HCT116 (cell line): ENCODE results near the gene BTNL2. TPM values are rescaled to one million over a fixed set of nuclear protein-coding genes. Genes with fewer than 3 reads are reported as not detected.

Experiments
- ATAC-seq: fragments of 200-7000 bp; cut with Tn5 transposase; 2 replicates; pipeline ENCODE4 v1.9.1; 2020; ENCODE audit warnings: mild to moderate bottlenecking, moderate library complexity
- BruUV-seq: library from RNA; stranded (reverse); fragments of 400-500 nt; replicated peaks from 2 replicates; lab custom pipeline; 2021; lab: Mats Ljungman, UMichigan
- CTCF ChIA-PET: fragments of 300-600 bp; sonication (Branson Sonifier 250); formaldehyde crosslinking; loops from one replicate; lab custom pipeline; 2021; ENCODE audit warnings: antibody characterized with exemption; lab: Charles Lee
- POLR2A ChIA-PET: fragments of 300-600, 350-600 bp; sonication (Branson Sonifier 250); formaldehyde crosslinking; loops from one replicate; lab custom pipeline; 2021; ENCODE audit warnings: antibody characterized with exemption; lab: Charles Lee
- RAD21 ChIA-PET, 2 experiments: fragments of 300-600 bp; sonication (Branson Sonifier 250); formaldehyde crosslinking; loops; one replicate each; lab custom pipeline; 2023; ENCODE audit warnings: low total read pairs in 2 of 2; ENCODE audit not compliant: uncharacterized antibody in 2 of 2, unreplicated experiment in 2 of 2, low non-redundant PET in 1 of 2; lab: Charles Lee
- DNase-seq: peaks from one replicate; pipeline ENCODE4 v3.0.0-alpha.2; 2010; ENCODE audit warnings: low read depth, low spot score
- H2AFZ ChIP-seq: fragments of 200-600 bp; shearing (Covaris generic), sonication (generic); 2 replicates; pipeline ENCODE4 v1.6.1; 2017; ENCODE audit warnings: low read depth, mixed run types, mixed read lengths, antibody characterized with exemption, low read length; ENCODE audit not compliant: poor library complexity, severe bottlenecking
- H3K27ac ChIP-seq: 2 replicates; pipeline ENCODE4 v1.5.1; 2012; ENCODE audit warnings: low read depth, low read length
- H3K27me3 ChIP-seq: fragments of 200-600 bp; sonication (generic); 2 replicates; pipeline ENCODE4 v1.6.1; 2016; ENCODE audit warnings: mixed run types, low read length, mixed read lengths; ENCODE audit not compliant: insufficient read depth
- H3K36me3 ChIP-seq, 2 experiments: fragments of 200-500 bp in 1 of 2; fragments of 200-600 bp in 1 of 2; sonication (Bioruptor generic) in 1 of 2; sonication (generic) in 1 of 2; 2 replicates each; pipeline versions ENCODE4 v1.5.1 to v1.6.1; 2014 to 2016; ENCODE audit warnings: low read length in 2 of 2, inconsistent platforms in 1 of 2, mixed read lengths in 1 of 2, mixed run types in 1 of 2; ENCODE audit not compliant: insufficient read depth in 2 of 2, control insufficient read depth in 1 of 2
- H3K4me1 ChIP-seq, 2 experiments: fragments of 200-600 bp in 1 of 2; sonication (generic) in 1 of 2; 2 replicates each; pipeline versions ENCODE4 v1.5.1 to v1.6.1; 2012 to 2017; ENCODE audit warnings: low read length in 2 of 2, inconsistent platforms in 1 of 2, mild to moderate bottlenecking in 1 of 2, mixed read lengths in 1 of 2, mixed run types in 1 of 2, moderate library complexity in 1 of 2; ENCODE audit not compliant: insufficient read depth in 2 of 2, control insufficient read depth in 1 of 2
- H3K4me2 ChIP-seq: fragments of 200-600 bp; sonication (generic); 2 replicates; pipeline ENCODE4 v1.6.1; 2017; ENCODE audit warnings: mixed run types, low read length, mixed read lengths
- H3K4me3 ChIP-seq, 2 experiments: fragments of 200-600 bp in 1 of 2; sonication (generic) in 1 of 2; replicated peaks in 1 of 2; 2 replicates each; pipeline ENCODE4 v1.5.1; 2011 to 2016; ENCODE audit warnings: low read length in 2 of 2, control low read depth in 1 of 2, low read depth in 1 of 2, mild to moderate bottlenecking in 1 of 2, mixed read lengths in 1 of 2, mixed run types in 1 of 2
- H3K79me2 ChIP-seq: fragments of 200-600 bp; sonication (generic); 2 replicates; pipeline ENCODE4 v1.6.1; 2017; ENCODE audit warnings: mild to moderate bottlenecking, mixed run types, low read length, moderate library complexity, mixed read lengths; ENCODE audit not compliant: insufficient read depth
- H3K9ac ChIP-seq: fragments of 200-600 bp; sonication (generic); 2 replicates; pipeline ENCODE4 v1.6.1; 2016; ENCODE audit warnings: low read length, mixed read lengths
- H3K9me2 ChIP-seq: fragments of 200-600 bp; sonication (generic), shearing (Covaris generic); 2 replicates; pipeline ENCODE4 v1.6.1; 2017; ENCODE audit warnings: mixed run types, mild to moderate bottlenecking, moderate library complexity; ENCODE audit not compliant: insufficient read depth
- H3K9me3 ChIP-seq, 2 experiments: fragments of 200-500 bp in 1 of 2; fragments of 200-600 bp in 1 of 2; sonication (Bioruptor generic) in 1 of 2; sonication (generic) in 1 of 2; 2 replicates each; pipeline ENCODE4 v1.6.1; 2014 to 2017; ENCODE audit warnings: low read length in 2 of 2, mixed read lengths in 2 of 2, inconsistent platforms in 1 of 2, low read depth in 1 of 2, mild to moderate bottlenecking in 1 of 2, mixed run types in 1 of 2, moderate library complexity in 1 of 2; ENCODE audit not compliant: control insufficient read depth in 1 of 2, insufficient read depth in 1 of 2
- H4K20me1 ChIP-seq: fragments of 200-600 bp; sonication (generic), shearing (Covaris generic); 2 replicates; pipeline ENCODE4 v1.6.1; 2017; ENCODE audit warnings: mixed run types, mild to moderate bottlenecking, moderate library complexity; ENCODE audit not compliant: insufficient read depth
- CEBPB ChIP-seq: IDR thresholded peaks from 2 replicates; pipeline ENCODE4 v1.6.1; 2012; ENCODE audit warnings: low read depth
- ELF1 ChIP-seq: IDR thresholded peaks from 2 replicates; pipeline ENCODE4 v1.6.1; 2012; ENCODE audit warnings: low read depth, borderline replicate concordance
- EZH2phosphoT487 ChIP-seq: fragments of 200-600 bp; IDR thresholded peaks from 2 replicates; pipeline ENCODE4 v1.6.1; 2018; ENCODE audit warnings: antibody characterized with exemption, borderline replicate concordance
- FOSL1 ChIP-seq: IDR thresholded peaks from 2 replicates; pipeline ENCODE4 v1.6.1; 2012; ENCODE audit warnings: low read depth
- JUND ChIP-seq: IDR thresholded peaks from 2 replicates; pipeline ENCODE4 v1.6.1; 2012
- POLR2A ChIP-seq: IDR thresholded peaks from 2 replicates; pipeline ENCODE4 v1.7.0; 2011; ENCODE audit warnings: borderline replicate concordance; ENCODE audit not compliant: insufficient read depth, insufficient read length; ENCODE audit errors: extremely low read depth
- RAD21 ChIP-seq: IDR thresholded peaks from 2 replicates; pipeline ENCODE4 v1.6.1; 2012; ENCODE audit warnings: low read depth, mild to moderate bottlenecking
- SP1 ChIP-seq: IDR thresholded peaks from 2 replicates; pipeline ENCODE4 v1.6.1; 2012; ENCODE audit warnings: low read depth
- TCF7L2 ChIP-seq: IDR thresholded peaks from 2 replicates; pipeline ENCODE4 v1.7.0; 2011; ENCODE audit warnings: borderline replicate concordance, inconsistent platforms; ENCODE audit not compliant: insufficient read depth, insufficient read length; ENCODE audit errors: extremely low read depth
- intact Hi-C: fragments of 100-400 bp; cut with micrococcal nuclease; formaldehyde crosslinking; loops from 2 replicates; pipeline ENCODE4 v1.10.0; 2022
- total RNA-seq: library from RNA; stranded (reverse); gene quantifications from one replicate; pipeline ENCODE4 v1.2.1, GENCODE V29; 2021; ENCODE audit not compliant: unreplicated experiment
- TF ChIP-seq, protein P1 (sequence below): IDR thresholded peaks from 2 replicates; pipeline ENCODE4 v1.6.1; 2011; ENCODE audit warnings: mild to moderate bottlenecking, low read length, moderate library complexity; ENCODE audit not compliant: insufficient replicate concordance; ENCODE audit errors: extremely low read depth
- TF ChIP-seq, protein P2 (sequence below): IDR thresholded peaks from 2 replicates; pipeline ENCODE4 v1.6.1; 2012
- TF ChIP-seq, protein P3 (sequence below): IDR thresholded peaks from 2 replicates; pipeline ENCODE4 v1.6.1; 2012
- TF ChIP-seq, protein P4 (sequence below): IDR thresholded peaks from 2 replicates; pipeline ENCODE4 v1.6.1; 2012; ENCODE audit warnings: low read depth

The BTNL2 gene
- total RNA-seq, 1 experiment from 2014 or later: not detected

DNA sequence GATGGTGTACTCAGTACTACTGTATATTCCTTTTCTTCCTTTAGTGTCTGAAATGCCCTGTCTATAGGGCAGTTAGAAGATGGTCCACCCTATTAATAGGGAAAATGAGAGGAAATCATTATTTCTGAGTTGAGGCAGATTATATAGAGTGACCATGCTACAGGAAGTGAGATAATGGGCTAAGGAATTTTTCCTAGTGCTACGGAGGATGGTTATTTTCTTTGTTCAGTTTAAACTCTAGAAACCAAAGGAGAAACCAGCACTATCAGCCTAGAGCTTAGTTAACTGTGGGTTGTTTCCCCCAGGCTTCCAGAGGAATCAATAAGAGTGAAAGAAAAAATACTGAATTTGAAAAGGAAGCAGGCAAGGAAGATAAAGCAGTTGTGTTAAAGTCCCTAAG lies 35.8 kb downstream of the BTNL2 start:
- no peak for DNase-seq
- no peaks in the 10 kb centered on the region for H3K9me3 ChIP-seq
- no peak for TF ChIP-seq POLR2A
- no peak for TF ChIP-seq JUND
- TF ChIP-seq, protein P1, sequence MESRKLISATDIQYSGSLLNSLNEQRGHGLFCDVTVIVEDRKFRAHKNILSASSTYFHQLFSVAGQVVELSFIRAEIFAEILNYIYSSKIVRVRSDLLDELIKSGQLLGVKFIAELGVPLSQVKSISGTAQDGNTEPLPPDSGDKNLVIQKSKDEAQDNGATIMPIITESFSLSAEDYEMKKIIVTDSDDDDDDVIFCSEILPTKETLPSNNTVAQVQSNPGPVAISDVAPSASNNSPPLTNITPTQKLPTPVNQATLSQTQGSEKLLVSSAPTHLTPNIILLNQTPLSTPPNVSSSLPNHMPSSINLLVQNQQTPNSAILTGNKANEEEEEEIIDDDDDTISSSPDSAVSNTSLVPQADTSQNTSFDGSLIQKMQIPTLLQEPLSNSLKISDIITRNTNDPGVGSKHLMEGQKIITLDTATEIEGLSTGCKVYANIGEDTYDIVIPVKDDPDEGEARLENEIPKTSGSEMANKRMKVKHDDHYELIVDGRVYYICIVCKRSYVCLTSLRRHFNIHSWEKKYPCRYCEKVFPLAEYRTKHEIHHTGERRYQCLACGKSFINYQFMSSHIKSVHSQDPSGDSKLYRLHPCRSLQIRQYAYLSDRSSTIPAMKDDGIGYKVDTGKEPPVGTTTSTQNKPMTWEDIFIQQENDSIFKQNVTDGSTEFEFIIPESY: no peak
- TF ChIP-seq CEBPB: no peak
- TF ChIP-seq FOSL1: no peak
- TF ChIP-seq SP1: no peak
- TF ChIP-seq RAD21: no peak
- TF ChIP-seq, protein P2, sequence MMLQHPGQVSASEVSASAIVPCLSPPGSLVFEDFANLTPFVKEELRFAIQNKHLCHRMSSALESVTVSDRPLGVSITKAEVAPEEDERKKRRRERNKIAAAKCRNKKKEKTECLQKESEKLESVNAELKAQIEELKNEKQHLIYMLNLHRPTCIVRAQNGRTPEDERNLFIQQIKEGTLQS: no peak
- TF ChIP-seq ELF1: no peak
- TF ChIP-seq EZH2phosphoT487: no peak
- TF ChIP-seq, protein P3, sequence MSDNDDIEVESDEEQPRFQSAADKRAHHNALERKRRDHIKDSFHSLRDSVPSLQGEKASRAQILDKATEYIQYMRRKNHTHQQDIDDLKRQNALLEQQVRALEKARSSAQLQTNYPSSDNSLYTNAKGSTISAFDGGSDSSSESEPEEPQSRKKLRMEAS: no peak
- TF ChIP-seq, protein P4, sequence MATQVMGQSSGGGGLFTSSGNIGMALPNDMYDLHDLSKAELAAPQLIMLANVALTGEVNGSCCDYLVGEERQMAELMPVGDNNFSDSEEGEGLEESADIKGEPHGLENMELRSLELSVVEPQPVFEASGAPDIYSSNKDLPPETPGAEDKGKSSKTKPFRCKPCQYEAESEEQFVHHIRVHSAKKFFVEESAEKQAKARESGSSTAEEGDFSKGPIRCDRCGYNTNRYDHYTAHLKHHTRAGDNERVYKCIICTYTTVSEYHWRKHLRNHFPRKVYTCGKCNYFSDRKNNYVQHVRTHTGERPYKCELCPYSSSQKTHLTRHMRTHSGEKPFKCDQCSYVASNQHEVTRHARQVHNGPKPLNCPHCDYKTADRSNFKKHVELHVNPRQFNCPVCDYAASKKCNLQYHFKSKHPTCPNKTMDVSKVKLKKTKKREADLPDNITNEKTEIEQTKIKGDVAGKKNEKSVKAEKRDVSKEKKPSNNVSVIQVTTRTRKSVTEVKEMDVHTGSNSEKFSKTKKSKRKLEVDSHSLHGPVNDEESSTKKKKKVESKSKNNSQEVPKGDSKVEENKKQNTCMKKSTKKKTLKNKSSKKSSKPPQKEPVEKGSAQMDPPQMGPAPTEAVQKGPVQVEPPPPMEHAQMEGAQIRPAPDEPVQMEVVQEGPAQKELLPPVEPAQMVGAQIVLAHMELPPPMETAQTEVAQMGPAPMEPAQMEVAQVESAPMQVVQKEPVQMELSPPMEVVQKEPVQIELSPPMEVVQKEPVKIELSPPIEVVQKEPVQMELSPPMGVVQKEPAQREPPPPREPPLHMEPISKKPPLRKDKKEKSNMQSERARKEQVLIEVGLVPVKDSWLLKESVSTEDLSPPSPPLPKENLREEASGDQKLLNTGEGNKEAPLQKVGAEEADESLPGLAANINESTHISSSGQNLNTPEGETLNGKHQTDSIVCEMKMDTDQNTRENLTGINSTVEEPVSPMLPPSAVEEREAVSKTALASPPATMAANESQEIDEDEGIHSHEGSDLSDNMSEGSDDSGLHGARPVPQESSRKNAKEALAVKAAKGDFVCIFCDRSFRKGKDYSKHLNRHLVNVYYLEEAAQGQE: no peak
- TF ChIP-seq TCF7L2: no peak
- TF ChIP-seq, all 23 proteins: peak for 0
- H3K9ac ChIP-seq: no peak overlapping the region
- H3K4me1 ChIP-seq: peaks cover 7 to 39% of the 10 kb centered on the region in 2 experiments
- ChIA-PET CTCF (no interaction called here), RAD21 (no interaction called here), POLR2A (interaction anchor here (0.6 kb wide), 1 partner anchor 30 kb away, joined by 3 read pairs; no protein-coding TSS in a partner anchor)
- H2AFZ ChIP-seq: peak overlapping the region; percentile 10
- no peak overlapping the region for H3K27ac ChIP-seq
- no peak for ATAC-seq
- H3K79me2 ChIP-seq: no peaks in the 10 kb centered on the region
- intact Hi-C loops: no loop called here
- no peak overlapping the region for H3K4me3 ChIP-seq
- H3K9me2 ChIP-seq: no peaks in the 10 kb centered on the region
- no peak overlapping the region for H3K4me2 ChIP-seq
- no TSS peak for BruUV-seq
- no peaks in the 10 kb centered on the region for H4K20me1 ChIP-seq
- no peaks in the 10 kb centered on the region for H3K36me3 ChIP-seq
- no peaks in the 10 kb centered on the region for H3K27me3 ChIP-seq
